Measurements from ENCODE around the gene MEOX1.

MEOX1 gene

GRCh38 chr17:43680461-43680860 is 18.7 kb upstream of the MEOX1 start:
- DNase-seq (ENCODE audit: low read depth in 2 of 2), result no peak

GRCh38 chr17:43679911-43680310 is 18.2 kb upstream of the MEOX1 start:
- no peak for DNase-seq (ENCODE audit: low read depth in 2 of 2)

GRCh38 chr17:43679401-43679800 is 17.7 kb upstream of the MEOX1 start:
- DNase-seq (ENCODE audit: low read depth in 2 of 2), result no peak

GRCh38 chr17:43676471-43676870 is 14.7 kb upstream of the MEOX1 start:
- DNase-seq (ENCODE audit: low read depth in 2 of 2), result no peak

GRCh38 chr17:43674394-43674793 is 12.7 kb upstream of the MEOX1 start:
- DNase-seq (ENCODE audit: low read depth in 2 of 2), result no peak

- peak; percentile 55 to 57 for DNase-seq (ENCODE audit: low read depth in 2 of 2)
These were observed 12.0 kb upstream of the MEOX1 start for GRCh38 chr17:43673516-43674323.

- no peak for DNase-seq (ENCODE audit: low read depth in 2 of 2)
These were observed 10.2 kb upstream of the MEOX1 start for GRCh38 chr17:43671755-43672519.

- DNase-seq (ENCODE audit: low read depth in 2 of 2), result no peak
These were observed 9.4 kb upstream of the MEOX1 start for GRCh38 chr17:43671031-43671692.

GRCh38 chr17:43670645-43671030 is 8.9 kb upstream of the MEOX1 start:
- no peak for DNase-seq (ENCODE audit: low read depth in 2 of 2)

GRCh38 chr17:43669971-43670644 is 8.4 kb upstream of the MEOX1 start:
- DNase-seq (ENCODE audit: low read depth in 2 of 2), result no peak

GRCh38 chr17:43667947-43668348 is 6.2 kb upstream of the MEOX1 start:
- DNase-seq (ENCODE audit: low read depth in 2 of 2), result no peak

GRCh38 chr17:43667506-43667905 is 5.8 kb upstream of the MEOX1 start:
- no peak for DNase-seq (ENCODE audit: low read depth in 2 of 2)

- DNase-seq (ENCODE audit: low read depth in 2 of 2), result no peak
These were observed 4.2 kb upstream of the MEOX1 start for GRCh38 chr17:43665937-43666236.

GRCh38 chr17:43665084-43665936 is 3.6 kb upstream of the MEOX1 start:
- no peak for DNase-seq (ENCODE audit: low read depth in 2 of 2)

GRCh38 chr17:43664096-43664495 is 2.4 kb upstream of the MEOX1 start:
- no peak for DNase-seq (ENCODE audit: low read depth in 2 of 2)

- no peak for DNase-seq (ENCODE audit: low read depth in 2 of 2)
These were observed 1.7 kb upstream of the MEOX1 start for GRCh38 chr17:43663383-43663782.

GRCh38 chr17:43662413-43663141 is 855 bp upstream of the MEOX1 start:
- DNase-seq (ENCODE audit: low read depth in 2 of 2), result no peak

GRCh38 chr17:43660816-43661493 is 767 bp downstream of the MEOX1 start:
- no peak for DNase-seq (ENCODE audit: low read depth in 2 of 2)

- DNase-seq (ENCODE audit: low read depth in 2 of 2), result no peak
These were observed 1.7 kb downstream of the MEOX1 start for GRCh38 chr17:43659823-43660617.
